ENCODE data around the gene RTN4R. TPM values are rescaled to one million over a fixed set of nuclear protein-coding genes. Genes with fewer than 3 reads are reported as not detected.
"Not testable (repeated sequence)": the region's sequence is repeated elsewhere in the genome, so short reads cannot be mapped to it uniquely, and the experiment has no call there.

RTN4R gene
- total RNA-seq, 1 experiment from 2014 or later = 9.6 TPM

GRCh38 chr22:20304646-20305045, 36.5 kb upstream of the RTN4R start:
- DNase-seq (ENCODE audit: low spot score) = no peak
- no TSS peak for BruUV-seq (replicated peaks)
- no peak overlapping the region for H3K4me3 ChIP-seq (ENCODE audit: low read depth, low read length, poor library complexity, severe bottlenecking)
- H3K27me3 ChIP-seq (replicated peaks; ENCODE audit: insufficient read depth, low read depth, low read length, poor library complexity) = no peaks in the 10 kb centered on the region
- no peaks in the 10 kb centered on the region for H3K9me3 ChIP-seq (ENCODE audit: low read depth, low read length, poor library complexity, severe bottlenecking)
- POLR2A ChIA-PET (ENCODE audit: low non-redundant PET) = no interaction called here
- intact Hi-C loops (cut with micrococcal nuclease; ENCODE audit: unreplicated experiment) = no loop called here
- H3K4me1 ChIP-seq (ENCODE audit: insufficient read depth, low read length, poor library complexity, severe bottlenecking) = no peaks in the 10 kb centered on the region
- TF ChIP-seq CTCF (conservative IDR thresholded peaks at IDR 0.05; ENCODE audit: low read depth, low read length) (no peak), EZH2 (IDR thresholded peaks at IDR 0.05; ENCODE audit: borderline replicate concordance, low read depth, low read length, poor library complexity, severe bottlenecking) (no peak)
- no peak overlapping the region for H3K27ac ChIP-seq (ENCODE audit: low read depth, low read length, poor library complexity, severe bottlenecking)
- no peaks in the 10 kb centered on the region for H3K36me3 ChIP-seq (ENCODE audit: insufficient read depth, low read length, poor library complexity, severe bottlenecking)
- CTCF ChIA-PET = no interaction called here

- POLR2A ChIA-PET (ENCODE audit: low non-redundant PET); H3K4me1 ChIP-seq (ENCODE audit: insufficient read depth, low read length, poor library complexity, severe bottlenecking); H3K27me3 ChIP-seq (replicated peaks; ENCODE audit: insufficient read depth, low read depth, low read length, poor library complexity); intact Hi-C loops (cut with micrococcal nuclease; ENCODE audit: unreplicated experiment); CTCF ChIA-PET; H3K27ac ChIP-seq (ENCODE audit: low read depth, low read length, poor library complexity, severe bottlenecking); DNase-seq (ENCODE audit: low spot score); H3K4me3 ChIP-seq (ENCODE audit: low read depth, low read length, poor library complexity, severe bottlenecking); BruUV-seq (replicated peaks); H3K36me3 ChIP-seq (ENCODE audit: insufficient read depth, low read length, poor library complexity, severe bottlenecking); H3K9me3 ChIP-seq (ENCODE audit: low read depth, low read length, poor library complexity, severe bottlenecking): not testable (repeated sequence)
These were observed 35.1 kb upstream of the RTN4R start for GRCh38 chr22:20303229-20303534.

GRCh38 chr22:20302438-20303228, 34.5 kb upstream of the RTN4R start:
- TF ChIP-seq CTCF (conservative IDR thresholded peaks at IDR 0.05; ENCODE audit: low read depth, low read length) (no peak), EZH2 (IDR thresholded peaks at IDR 0.05; ENCODE audit: borderline replicate concordance, low read depth, low read length, poor library complexity, severe bottlenecking) (no peak)
- Histone ChIP-seq H3K27me3 (replicated peaks; ENCODE audit: insufficient read depth, low read depth, low read length, poor library complexity) (no peaks in the 10 kb centered on the region), H3K36me3 (ENCODE audit: insufficient read depth, low read length, poor library complexity, severe bottlenecking) (no peaks in the 10 kb centered on the region), H3K9me3 (ENCODE audit: low read depth, low read length, poor library complexity, severe bottlenecking) (no peaks in the 10 kb centered on the region), H3K4me3 (ENCODE audit: low read depth, low read length, poor library complexity, severe bottlenecking) (no peak overlapping the region), H3K4me1 (ENCODE audit: insufficient read depth, low read length, poor library complexity, severe bottlenecking) (no peaks in the 10 kb centered on the region), H3K27ac (ENCODE audit: low read depth, low read length, poor library complexity, severe bottlenecking) (no peak overlapping the region)
- ChIA-PET CTCF (no interaction called here), POLR2A (ENCODE audit: low non-redundant PET) (no interaction called here)
- intact Hi-C loops (cut with micrococcal nuclease; ENCODE audit: unreplicated experiment) = no loop called here
- no TSS peak for BruUV-seq (replicated peaks)
- no peak for DNase-seq (ENCODE audit: low spot score)

GRCh38 chr22:20299746-20300136, 31.6 kb upstream of the RTN4R start:
- H3K36me3 ChIP-seq (ENCODE audit: insufficient read depth, low read length, poor library complexity, severe bottlenecking) = no peaks in the 10 kb centered on the region
- DNase-seq (ENCODE audit: low spot score) = no peak
- ChIA-PET POLR2A (ENCODE audit: low non-redundant PET) (no interaction called here), CTCF (interaction anchor here (1.5 kb wide), 1 partner anchor 20 kb away, joined by 4 read pairs; the partner anchor contains the start of gene DGCR6L)
- TF ChIP-seq EZH2 (IDR thresholded peaks at IDR 0.05; ENCODE audit: borderline replicate concordance, low read depth, low read length, poor library complexity, severe bottlenecking) (no peak), CTCF (conservative IDR thresholded peaks at IDR 0.05; ENCODE audit: low read depth, low read length) (no peak)
- no peaks in the 10 kb centered on the region for H3K27me3 ChIP-seq (replicated peaks; ENCODE audit: insufficient read depth, low read depth, low read length, poor library complexity)
- H3K27ac ChIP-seq (ENCODE audit: low read depth, low read length, poor library complexity, severe bottlenecking) = no peak overlapping the region
- intact Hi-C loops (cut with micrococcal nuclease; ENCODE audit: unreplicated experiment) = loop anchor here (1.0 to 10.0 kb wide), 2 partner anchors 20 to 325 kb away; no protein-coding TSS in a partner anchor
- no peaks in the 10 kb centered on the region for H3K9me3 ChIP-seq (ENCODE audit: low read depth, low read length, poor library complexity, severe bottlenecking)
- peak overlapping the region; percentile 54 for H3K4me3 ChIP-seq (ENCODE audit: low read depth, low read length, poor library complexity, severe bottlenecking)
- no TSS peak for BruUV-seq (replicated peaks)
- no peaks in the 10 kb centered on the region for H3K4me1 ChIP-seq (ENCODE audit: insufficient read depth, low read length, poor library complexity, severe bottlenecking)

Measured in A673 (cell line).